ENCODE measurements around the gene RNU1-4. TPM values are rescaled to one million over a fixed set of nuclear protein-coding genes. Genes with fewer than 3 reads are reported as not detected.
A peak's percentile ranks its signal among the peaks of the same experiment; 100 is the strongest.
"Not testable (repeated sequence)": the region's sequence is repeated elsewhere in the genome, so short reads cannot be mapped to it uniquely, and the experiment has no call there.

The RNU1-4 gene
- total RNA-seq, 3 donors from 2014 or later (not counting 1 experiment from before 2014, with no cell fraction given), result 2,937 to 3,261 (median 3,038) TPM

- H3K27me3 Mint-ChIP-seq (ENCODE audit: low read depth in 2 of 2); H3K27ac Mint-ChIP-seq: not testable (repeated sequence)
These were observed 37.2 kb upstream of the RNU1-4 start for GRCh38 chr1:16703141-16703540.

GRCh38 chr1:16703602-16704001, 36.7 kb upstream of the RNU1-4 start:
- intact Hi-C loops (cut with micrococcal nuclease); ATAC-seq: not testable (repeated sequence)
- WGBS (ENCODE audit: insufficient coverage), result 60% methylated on average over 1 of the region's 5 CpGs

More at GRCh38 chr1:16703141-16703540, 37.2 kb upstream of the RNU1-4 start:
- H3K27me3 ChIP-seq (ENCODE audit: control insufficient read depth, insufficient read depth, low read length); DNase-seq; H3K9me3 Mint-ChIP-seq; H3K36me3 ChIP-seq (ENCODE audit: control insufficient read depth, insufficient read depth, low read length); H3K4me1 Mint-ChIP-seq; intact Hi-C loops (cut with micrococcal nuclease); H3K4me1 ChIP-seq (ENCODE audit: control insufficient read depth, insufficient read depth, low read length); H3K9me3 ChIP-seq (ENCODE audit: control insufficient read depth, insufficient read depth, low read length); H3K36me3 Mint-ChIP-seq; H3K4me3 ChIP-seq (ENCODE audit: low read length); H3K4me3 Mint-ChIP-seq; H3K27ac ChIP-seq (ENCODE audit: low read length): not testable (repeated sequence)
- peak; percentile 34 to 45 (median 41) for ATAC-seq
- no CpG with 5 or more reads among the region's 7 CpGs for WGBS (ENCODE audit: insufficient coverage)
- TF ChIP-seq CTCF (IDR thresholded peaks at IDR 0.05), result peak; percentile 27

GRCh38 chr1:16704076-16704475, 36.2 kb upstream of the RNU1-4 start:
- H3K4me3 ChIP-seq (ENCODE audit: low read length); H3K9me3 Mint-ChIP-seq; H3K27me3 ChIP-seq (ENCODE audit: control insufficient read depth, insufficient read depth, low read length); H3K4me3 Mint-ChIP-seq; intact Hi-C loops (cut with micrococcal nuclease); H3K4me1 Mint-ChIP-seq; H3K9me3 ChIP-seq (ENCODE audit: control insufficient read depth, insufficient read depth, low read length); H3K4me1 ChIP-seq (ENCODE audit: control insufficient read depth, insufficient read depth, low read length); DNase-seq; H3K27ac Mint-ChIP-seq; H3K36me3 Mint-ChIP-seq; H3K27me3 Mint-ChIP-seq (ENCODE audit: low read depth in 2 of 2); H3K27ac ChIP-seq (ENCODE audit: low read length); H3K36me3 ChIP-seq (ENCODE audit: control insufficient read depth, insufficient read depth, low read length); ATAC-seq: not testable (repeated sequence)
- WGBS (ENCODE audit: insufficient coverage), result 100% methylated on average over 2 of the region's 13 CpGs

More at GRCh38 chr1:16703602-16704001, 36.7 kb upstream of the RNU1-4 start:
- not testable (repeated sequence) for H3K27ac ChIP-seq (ENCODE audit: low read length); H3K4me3 Mint-ChIP-seq; H3K36me3 Mint-ChIP-seq; H3K27me3 ChIP-seq (ENCODE audit: control insufficient read depth, insufficient read depth, low read length); DNase-seq; H3K4me1 ChIP-seq (ENCODE audit: control insufficient read depth, insufficient read depth, low read length); H3K36me3 ChIP-seq (ENCODE audit: control insufficient read depth, insufficient read depth, low read length); H3K27ac Mint-ChIP-seq; H3K27me3 Mint-ChIP-seq (ENCODE audit: low read depth in 2 of 2); H3K9me3 ChIP-seq (ENCODE audit: control insufficient read depth, insufficient read depth, low read length); H3K9me3 Mint-ChIP-seq; H3K4me3 ChIP-seq (ENCODE audit: low read length); H3K4me1 Mint-ChIP-seq

- H3K27ac ChIP-seq (ENCODE audit: low read length); H3K4me3 Mint-ChIP-seq; H3K4me1 ChIP-seq (ENCODE audit: control insufficient read depth, insufficient read depth, low read length); H3K9me3 Mint-ChIP-seq; H3K4me3 ChIP-seq (ENCODE audit: low read length); H3K36me3 ChIP-seq (ENCODE audit: control insufficient read depth, insufficient read depth, low read length); DNase-seq; H3K9me3 ChIP-seq (ENCODE audit: control insufficient read depth, insufficient read depth, low read length); H3K27ac Mint-ChIP-seq; intact Hi-C loops (cut with micrococcal nuclease); H3K27me3 Mint-ChIP-seq (ENCODE audit: low read depth in 2 of 2); ATAC-seq; H3K4me1 Mint-ChIP-seq; H3K36me3 Mint-ChIP-seq; H3K27me3 ChIP-seq (ENCODE audit: control insufficient read depth, insufficient read depth, low read length): not testable (repeated sequence)
- WGBS (ENCODE audit: insufficient coverage), result 88% methylated on average over 8 of the region's 16 CpGs
These were observed 35.7 kb upstream of the RNU1-4 start for GRCh38 chr1:16704502-16705100.

DNA sequence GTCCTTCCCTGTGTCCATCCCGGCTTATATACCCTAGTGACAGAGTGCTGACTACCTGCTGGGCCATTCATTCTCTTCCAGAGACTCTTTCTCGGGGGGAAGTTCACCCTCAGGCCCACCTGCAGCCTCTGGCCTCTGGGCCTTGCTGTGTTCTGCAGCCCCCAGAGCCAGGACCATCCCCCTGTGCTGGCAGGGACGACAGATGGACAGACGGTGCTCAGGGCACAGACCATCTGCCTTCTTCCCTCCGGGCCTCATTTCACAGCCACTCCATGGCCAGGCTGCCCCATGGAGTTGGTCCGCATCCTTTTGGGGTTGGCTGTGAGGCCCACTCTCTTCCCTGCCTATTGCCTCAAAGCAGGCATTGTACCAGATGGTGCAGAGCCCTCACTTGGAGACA, 34.0 kb upstream of the RNU1-4 start:
- WGBS (ENCODE audit: insufficient coverage), result 92% methylated on average over 5 of the region's 6 CpGs

More for the DNA sequence above, 34.0 kb upstream of the RNU1-4 start:
- intact Hi-C loops (cut with micrococcal nuclease); DNase-seq; H3K9me3 ChIP-seq (ENCODE audit: control insufficient read depth, insufficient read depth, low read length); H3K4me3 ChIP-seq (ENCODE audit: low read length); H3K4me3 Mint-ChIP-seq; H3K27me3 ChIP-seq (ENCODE audit: control insufficient read depth, insufficient read depth, low read length); H3K36me3 Mint-ChIP-seq; H3K36me3 ChIP-seq (ENCODE audit: control insufficient read depth, insufficient read depth, low read length); H3K27ac ChIP-seq (ENCODE audit: low read length); H3K27me3 Mint-ChIP-seq (ENCODE audit: low read depth in 2 of 2); H3K4me1 ChIP-seq (ENCODE audit: control insufficient read depth, insufficient read depth, low read length); ATAC-seq; H3K4me1 Mint-ChIP-seq; H3K9me3 Mint-ChIP-seq; H3K27ac Mint-ChIP-seq: not testable (repeated sequence)
